Measurements from ENCODE around the gene SLC39A8. TPM values are rescaled to one million over a fixed set of nuclear protein-coding genes. Genes with fewer than 3 reads are reported as not detected.
"Not testable (repeated sequence)": the region's sequence is repeated elsewhere in the genome, so short reads cannot be mapped to it uniquely, and the experiment has no call there.

Gene SLC39A8
- total RNA-seq, 2 experiments from 2014 or later, result 60.2 to 61.6 TPM

GRCh38 chr4:102281171-102281839 lies 64.0 kb downstream of the SLC39A8 start:
- Mint-ChIP-seq H3K36me3 (ENCODE audit: low read depth) (peaks cover 25% of the 10 kb centered on the region), H3K4me3 (no peak overlapping the region), H3K27me3 (no peaks in the 10 kb centered on the region), H3K27ac (no peak overlapping the region), H3K4me1 (ENCODE audit: low read depth) (peaks cover 6% of the 10 kb centered on the region), H3K9me3 (peaks cover 3% of the 10 kb centered on the region)
- ChIA-PET CTCF (interaction anchor here (1.0 to 1.9 kb wide), 2 partner anchors 20 to 40 kb away, joined by 3 to 8 read pairs; no protein-coding TSS in a partner anchor), POLR2A (no interaction called here)
- DNase-seq (no peak), ATAC-seq (no peak)
- intact Hi-C loops (cut with micrococcal nuclease), result no loop called here
- no peak for TF ChIP-seq CTCF (IDR thresholded peaks at IDR 0.05)

GRCh38 chr4:102273317-102273716 lies 72.0 kb downstream of the SLC39A8 start:
- intact Hi-C loops (cut with micrococcal nuclease); ATAC-seq; H3K27ac Mint-ChIP-seq; DNase-seq; H3K9me3 Mint-ChIP-seq; H3K27me3 Mint-ChIP-seq; H3K4me1 Mint-ChIP-seq (ENCODE audit: low read depth); POLR2A ChIA-PET; H3K4me3 Mint-ChIP-seq: not testable (repeated sequence)
- CTCF ChIA-PET, result interaction anchor here (2.0 kb wide), 1 partner anchor 27 kb away, joined by 5 read pairs; no protein-coding TSS in a partner anchor
- peaks cover 20% of the 10 kb centered on the region for H3K36me3 Mint-ChIP-seq (ENCODE audit: low read depth)

GRCh38 chr4:102272318-102272717 lies 73.0 kb downstream of the SLC39A8 start:
- Mint-ChIP-seq H3K36me3 (ENCODE audit: low read depth) (peaks cover 24% of the 10 kb centered on the region), H3K27ac (no peak overlapping the region), H3K9me3 (peaks cover 3% of the 10 kb centered on the region), H3K27me3 (no peaks in the 10 kb centered on the region), H3K4me3 (no peak overlapping the region), H3K4me1 (ENCODE audit: low read depth) (no peaks in the 10 kb centered on the region)
- CTCF ChIA-PET, result no interaction called here
- POLR2A ChIA-PET, result no interaction called here
- no peak for DNase-seq
- TF ChIP-seq CTCF (IDR thresholded peaks at IDR 0.05), result no peak
- intact Hi-C loops (cut with micrococcal nuclease), result no loop called here
- ATAC-seq, result no peak

GRCh38 chr4:102268355-102268754 lies 76.9 kb downstream of the SLC39A8 start:
- CTCF ChIA-PET, result no interaction called here
- H3K4me3 Mint-ChIP-seq, result no peak overlapping the region
- no peaks in the 10 kb centered on the region for H3K9me3 Mint-ChIP-seq
- intact Hi-C loops (cut with micrococcal nuclease), result no loop called here
- DNase-seq (no peak), ATAC-seq (no peak)
- no peaks in the 10 kb centered on the region for H3K27me3 Mint-ChIP-seq
- peaks cover 7% of the 10 kb centered on the region for H3K4me1 Mint-ChIP-seq (ENCODE audit: low read depth)
- H3K36me3 Mint-ChIP-seq (ENCODE audit: low read depth), result peaks cover 13% of the 10 kb centered on the region
- POLR2A ChIA-PET, result no interaction called here
- H3K27ac Mint-ChIP-seq, result no peak overlapping the region
- no peak for TF ChIP-seq CTCF (IDR thresholded peaks at IDR 0.05)

- ChIA-PET POLR2A (no interaction called here), CTCF (interaction anchor here (1.2 to 1.5 kb wide), 2 partner anchors 9 to 169 kb away, joined by 3 read pairs; no protein-coding TSS in a partner anchor)
- DNase-seq (peak; percentile 19), ATAC-seq (peak; percentile 79)
- Mint-ChIP-seq H3K4me3 (no peak overlapping the region), H3K36me3 (ENCODE audit: low read depth) (peaks cover 15% of the 10 kb centered on the region), H3K27me3 (no peaks in the 10 kb centered on the region), H3K4me1 (ENCODE audit: low read depth) (peaks cover 12% of the 10 kb centered on the region), H3K27ac (no peak overlapping the region), H3K9me3 (no peaks in the 10 kb centered on the region)
- intact Hi-C loops (cut with micrococcal nuclease), result no loop called here
- no peak for TF ChIP-seq CTCF (IDR thresholded peaks at IDR 0.05)
These were observed 82.1 kb downstream of the SLC39A8 start for GRCh38 chr4:102263024-102263787.

Measured in activated CD8-positive, alpha-beta T cell treated with anti-CD3 and anti-CD28 coated beads for 36 hours (primary cell).